ENCODE results near the gene GLDC. TPM values are rescaled to one million over a fixed set of nuclear protein-coding genes. Genes with fewer than 3 reads are reported as not detected.
"Not testable (repeated sequence)": the region's sequence is repeated elsewhere in the genome, so short reads cannot be mapped to it uniquely, and the experiment has no call there.

Gene GLDC
- 10 to 100 TPM; 17.2 to 19.4 TPM for total RNA-seq

DNA sequence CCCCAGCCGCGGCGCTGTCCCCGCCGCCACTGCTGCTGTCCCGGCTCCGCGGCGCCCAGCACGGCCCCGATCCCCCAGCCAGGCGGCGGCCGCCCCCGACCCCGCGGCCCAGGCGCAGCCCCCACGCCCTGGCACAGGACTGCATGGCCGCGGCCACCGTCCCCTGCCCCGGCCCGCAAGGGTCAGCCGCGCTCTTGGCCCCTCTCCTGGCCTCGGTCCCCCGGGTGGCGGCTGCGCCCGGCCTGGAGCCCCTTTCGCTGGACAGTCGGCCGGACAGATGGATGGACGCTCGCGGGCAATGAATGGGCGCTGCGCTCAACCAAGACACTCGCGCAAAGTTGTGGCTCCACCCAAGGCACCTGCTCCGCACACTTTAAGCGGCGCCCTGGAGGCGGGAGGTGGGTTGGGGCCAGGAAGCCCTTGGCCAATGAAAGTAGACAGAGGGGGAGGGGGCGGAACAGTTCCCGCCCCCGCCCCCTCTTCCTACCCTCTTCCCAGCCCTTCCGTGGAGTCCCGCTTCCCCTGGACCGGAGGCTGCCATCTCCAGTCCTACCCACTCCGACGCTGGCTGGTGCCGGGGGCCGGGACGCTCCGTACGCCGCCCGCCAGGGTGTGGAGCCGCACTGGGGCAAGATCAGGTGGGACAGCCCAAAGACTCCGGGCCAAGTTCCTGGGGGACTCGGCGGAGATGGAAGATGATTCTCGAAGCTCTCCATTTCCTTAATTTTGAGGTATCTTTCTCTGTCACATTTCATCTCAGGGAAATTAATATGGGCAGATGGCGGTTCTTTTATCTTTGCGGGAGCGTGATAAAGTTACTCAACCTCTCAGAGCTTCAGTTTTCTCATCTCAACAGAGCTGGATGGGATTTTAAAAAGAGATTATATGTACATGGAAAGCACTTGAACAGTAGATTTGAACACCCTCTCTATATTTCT lies at the start of gene GLDC:
GLDC (minus strand) TSS at position 375 of the 938 bp plus-strand sequence; CDS start at position 145, 230 bp downstream.
- Mint-ChIP-seq H3K27ac (peak within 1 kb of the TSS; percentile 58), H3K4me3 (peak within 1 kb of the TSS; percentile 87), H3K4me1 (peaks cover 6% of the 10 kb centered on the region), H3K9me3 (no peaks in the 10 kb centered on the region), H3K27me3 (peaks cover 32% of the 10 kb centered on the region), H3K36me3 (ENCODE audit: low read depth) (peaks cover 12% of the 10 kb centered on the region)
- ATAC-seq (replicated peaks) = peak; percentile 74

- Mint-ChIP-seq H3K36me3 (ENCODE audit: low read depth) (no peaks in the 10 kb centered on the region), H3K4me1 (no peaks in the 10 kb centered on the region), H3K4me3 (no peak overlapping the region), H3K27me3 (no peaks in the 10 kb centered on the region), H3K27ac (no peak overlapping the region), H3K9me3 (no peaks in the 10 kb centered on the region)
- ATAC-seq (replicated peaks) = no peak
These were observed 47.4 kb upstream of the GLDC start for GRCh38 chr9:6692881-6693361.

DNA sequence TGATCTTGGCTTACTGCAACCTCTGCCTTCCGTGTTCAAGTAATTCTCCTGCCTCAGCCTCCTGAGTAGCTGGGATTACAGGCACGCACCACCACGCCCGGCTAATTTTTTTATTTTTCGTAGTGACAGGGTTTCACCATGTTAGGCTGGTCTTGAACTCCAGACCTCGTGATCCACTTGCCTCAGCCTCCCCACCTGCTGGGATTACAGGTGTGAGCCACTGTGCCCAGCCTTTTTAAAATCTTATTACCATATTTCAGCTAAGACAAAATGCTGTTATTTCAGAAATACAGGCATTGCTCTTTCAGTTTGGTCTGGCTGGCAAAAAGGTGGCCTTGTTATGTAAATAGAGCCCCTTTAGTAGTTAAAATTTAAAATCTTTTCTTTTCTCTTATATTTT lies 46.9 kb upstream of the GLDC start:
- Mint-ChIP-seq H3K4me3 (no peak overlapping the region), H3K9me3 (no peaks in the 10 kb centered on the region), H3K27ac (no peak overlapping the region), H3K4me1 (no peaks in the 10 kb centered on the region), H3K27me3 (no peaks in the 10 kb centered on the region), H3K36me3 (ENCODE audit: low read depth) (no peaks in the 10 kb centered on the region)
- no peak for ATAC-seq (replicated peaks)

GRCh38 chr9:6690675-6691070 lies 45.1 kb upstream of the GLDC start:
- H3K4me1 Mint-ChIP-seq; H3K36me3 Mint-ChIP-seq (ENCODE audit: low read depth); H3K27ac Mint-ChIP-seq; H3K4me3 Mint-ChIP-seq; H3K9me3 Mint-ChIP-seq; ATAC-seq (replicated peaks); H3K27me3 Mint-ChIP-seq: not testable (repeated sequence)

DNA sequence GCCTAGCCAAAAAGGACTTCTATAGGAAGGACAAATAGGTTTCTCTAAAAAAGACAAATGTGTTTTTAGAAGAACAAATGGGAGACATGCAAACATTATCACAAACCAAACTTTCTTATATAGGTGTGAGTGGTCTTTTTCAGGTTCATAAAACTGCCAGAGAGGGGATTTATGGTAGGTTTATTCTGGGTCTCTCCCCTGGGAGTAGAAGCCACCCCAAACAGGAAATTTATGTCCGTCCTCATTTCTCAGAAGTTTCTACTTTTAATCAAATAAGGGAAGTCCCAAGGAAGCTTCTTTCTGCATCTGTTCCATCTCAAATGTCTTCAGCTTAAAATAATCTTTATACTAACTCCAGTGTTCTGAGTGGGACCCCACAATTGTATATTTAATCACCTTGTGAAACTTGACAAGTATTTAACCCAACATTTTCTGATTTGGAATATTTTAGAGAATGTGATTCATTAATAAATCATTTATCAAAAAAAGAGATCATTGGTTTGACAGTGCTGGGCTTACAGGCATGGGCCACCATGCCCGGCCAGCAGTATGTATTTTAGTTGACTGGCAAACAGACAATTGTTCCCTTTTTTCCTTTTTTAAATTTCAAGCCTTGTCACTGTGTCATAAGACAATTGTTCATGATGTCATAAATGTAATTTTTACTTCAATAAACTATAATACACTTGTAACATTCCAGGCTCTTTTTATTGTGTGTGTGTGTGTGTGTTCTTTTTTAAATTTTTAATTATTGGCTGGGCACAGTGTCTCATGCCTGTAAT lies 44.6 kb upstream of the GLDC start:
- Mint-ChIP-seq H3K4me1 (peaks cover 5% of the 10 kb centered on the region), H3K9me3 (no peaks in the 10 kb centered on the region), H3K27ac (no peak overlapping the region), H3K36me3 (ENCODE audit: low read depth) (no peaks in the 10 kb centered on the region), H3K4me3 (no peak overlapping the region), H3K27me3 (no peaks in the 10 kb centered on the region)
- no peak for ATAC-seq (replicated peaks)

DNA sequence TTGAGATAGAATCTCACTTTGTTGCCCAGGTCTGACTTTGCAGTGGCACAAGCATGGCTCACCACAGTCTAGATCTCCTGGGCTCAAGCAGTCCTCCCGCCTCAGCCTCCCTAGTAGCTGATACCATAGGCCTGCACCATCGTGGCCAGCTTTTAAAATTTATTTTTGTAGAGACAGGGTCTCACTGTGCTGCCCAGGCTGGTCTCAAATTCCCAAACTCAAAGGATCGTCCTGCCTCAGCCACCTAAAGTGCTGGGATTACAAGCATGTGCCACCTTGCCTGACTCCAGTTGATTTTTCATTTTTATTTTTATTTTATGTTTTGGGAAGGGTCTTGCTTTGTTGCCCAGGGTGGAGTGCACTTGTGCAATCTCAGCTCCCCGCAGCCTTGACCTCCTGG lies 41.7 kb upstream of the GLDC start:
- Mint-ChIP-seq H3K36me3 (ENCODE audit: low read depth) (peaks cover 7% of the 10 kb centered on the region), H3K4me1 (peaks cover 5% of the 10 kb centered on the region), H3K9me3 (no peaks in the 10 kb centered on the region), H3K4me3 (no peak overlapping the region), H3K27me3 (no peaks in the 10 kb centered on the region), H3K27ac (no peak overlapping the region)
- no peak for ATAC-seq (replicated peaks)

GRCh38 chr9:6686396-6686795 lies 40.9 kb upstream of the GLDC start:
- ATAC-seq (replicated peaks) = no peak
- no peaks in the 10 kb centered on the region for H3K9me3 Mint-ChIP-seq
- peaks cover 14% of the 10 kb centered on the region for H3K36me3 Mint-ChIP-seq (ENCODE audit: low read depth)
- no peak overlapping the region for H3K27ac Mint-ChIP-seq
- H3K27me3 Mint-ChIP-seq = no peaks in the 10 kb centered on the region
- H3K4me1 Mint-ChIP-seq = peaks cover 5% of the 10 kb centered on the region
- H3K4me3 Mint-ChIP-seq = no peak overlapping the region

GRCh38 chr9:6681957-6682501 lies 36.5 kb upstream of the GLDC start:
- Mint-ChIP-seq H3K4me1 (peaks cover 11% of the 10 kb centered on the region), H3K27ac (peak overlapping the region; percentile 95)
- peak; percentile 3 for ATAC-seq (replicated peaks)

GRCh38 chr9:6681147-6681956 lies 35.8 kb upstream of the GLDC start:
- Mint-ChIP-seq H3K4me3 (peak overlapping the region; percentile 88), H3K9me3 (no peaks in the 10 kb centered on the region), H3K27me3 (no peaks in the 10 kb centered on the region), H3K4me1 (peaks cover 10% of the 10 kb centered on the region), H3K27ac (peak overlapping the region; percentile 95), H3K36me3 (ENCODE audit: low read depth) (peaks cover 20% of the 10 kb centered on the region)
- ATAC-seq (replicated peaks) = peak; percentile 90

More at GRCh38 chr9:6681957-6682501, 36.5 kb upstream of the GLDC start:
- no peaks in the 10 kb centered on the region for H3K27me3 Mint-ChIP-seq
- no peaks in the 10 kb centered on the region for H3K9me3 Mint-ChIP-seq
- peak overlapping the region; percentile 88 for H3K4me3 Mint-ChIP-seq
- H3K36me3 Mint-ChIP-seq (ENCODE audit: low read depth) = peaks cover 20% of the 10 kb centered on the region

- peaks cover 6% of the 10 kb centered on the region for H3K4me1 Mint-ChIP-seq
- H3K36me3 Mint-ChIP-seq (ENCODE audit: low read depth) = peaks cover 20% of the 10 kb centered on the region
- peak; percentile 57 for ATAC-seq (replicated peaks)
- peak overlapping the region; percentile 88 for H3K4me3 Mint-ChIP-seq
- H3K27ac Mint-ChIP-seq = peak overlapping the region; percentile 95
- no peaks in the 10 kb centered on the region for H3K27me3 Mint-ChIP-seq
- no peaks in the 10 kb centered on the region for H3K9me3 Mint-ChIP-seq
These were observed 35.2 kb upstream of the GLDC start for GRCh38 chr9:6680797-6681146.

DNA sequence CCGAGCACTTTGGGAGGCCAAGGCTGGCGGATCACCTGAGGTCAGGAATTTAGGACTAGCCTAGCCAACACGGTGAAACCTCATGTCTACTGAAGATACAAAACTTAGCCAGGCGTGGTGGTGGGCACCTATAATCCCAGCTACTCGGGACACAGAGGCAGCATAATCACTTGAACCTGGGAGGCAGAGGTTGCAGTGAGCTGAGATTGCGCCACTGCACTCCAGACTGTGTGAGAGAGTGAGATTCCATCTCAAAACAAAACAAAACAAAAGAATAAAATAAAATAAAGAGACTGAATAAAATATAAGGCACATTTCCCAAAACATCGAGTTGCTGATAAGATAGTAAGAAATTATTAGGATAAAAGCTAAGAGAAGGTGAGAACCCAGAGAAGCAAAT lies 32.3 kb upstream of the GLDC start:
- Mint-ChIP-seq H3K36me3 (ENCODE audit: low read depth) (peaks cover 15% of the 10 kb centered on the region), H3K9me3 (no peaks in the 10 kb centered on the region), H3K4me3 (no peak overlapping the region), H3K27me3 (no peaks in the 10 kb centered on the region), H3K4me1 (peaks cover 6% of the 10 kb centered on the region), H3K27ac (no peak overlapping the region)
- ATAC-seq (replicated peaks) = no peak

DNA sequence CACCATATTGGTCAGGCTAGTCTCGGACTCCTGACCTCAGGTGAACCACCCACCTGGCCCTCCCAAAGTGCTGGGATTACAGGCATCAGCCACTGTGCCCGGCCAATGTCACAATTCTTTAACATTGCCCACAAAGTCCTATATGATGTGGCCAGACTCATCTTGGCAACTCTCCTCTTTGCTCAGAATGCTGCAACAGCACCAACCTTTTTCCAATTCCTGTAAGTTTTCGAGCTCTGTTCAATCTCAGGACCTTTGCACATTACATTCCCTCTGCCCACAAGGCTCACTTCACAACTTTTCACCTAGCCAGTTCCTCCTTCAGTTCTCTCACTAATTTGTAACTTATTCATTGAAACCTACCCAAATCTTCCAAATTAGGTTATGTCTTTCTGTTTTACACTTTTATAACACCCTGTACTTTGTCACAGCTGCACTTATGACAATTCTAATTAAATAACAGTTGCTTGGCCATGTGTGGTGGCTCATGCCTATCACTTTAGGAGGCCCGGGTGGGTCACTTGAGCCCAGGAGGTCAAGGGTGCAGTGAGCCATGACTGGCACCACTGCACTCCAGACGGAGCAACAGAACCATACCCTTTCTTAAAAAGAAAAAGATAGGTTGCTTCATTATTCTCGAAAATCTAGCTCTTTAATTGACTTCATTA lies 30.9 kb upstream of the GLDC start:
- ATAC-seq (replicated peaks) = no peak
- Mint-ChIP-seq H3K27ac (no peak overlapping the region), H3K9me3 (no peaks in the 10 kb centered on the region), H3K27me3 (no peaks in the 10 kb centered on the region), H3K4me1 (peaks cover 6% of the 10 kb centered on the region), H3K4me3 (no peak overlapping the region), H3K36me3 (ENCODE audit: low read depth) (peaks cover 6% of the 10 kb centered on the region)

- H3K4me3 Mint-ChIP-seq = no peak overlapping the region
- peaks cover 1% of the 10 kb centered on the region for H3K4me1 Mint-ChIP-seq
- H3K36me3 Mint-ChIP-seq (ENCODE audit: low read depth) = no peaks in the 10 kb centered on the region
- no peak overlapping the region for H3K27ac Mint-ChIP-seq
- ATAC-seq (replicated peaks) = no peak
- H3K27me3 Mint-ChIP-seq = no peaks in the 10 kb centered on the region
- H3K9me3 Mint-ChIP-seq = no peaks in the 10 kb centered on the region
These were observed 29.7 kb upstream of the GLDC start for GRCh38 chr9:6675268-6675667.

Data from activated T-helper 17 cell treated with anti-CD3 and anti-CD28 coated beads, Interleukin-2, amount 50 U/mL, for 72 hours (primary cell).